HL-60 (cell line): ENCODE results near the gene STK32B.

Source experiments
- CTCF ChIP-seq: IDR thresholded peaks from one replicate; pipeline ENCODE4 v1.5.1; 2011; ENCODE audit warnings: low read length, control low read depth, inconsistent platforms; ENCODE audit not compliant: insufficient read depth
- GABPA ChIP-seq: IDR thresholded peaks from 2 replicates; pipeline ENCODE4 v1.6.1; 2012; ENCODE audit warnings: low read depth
- POLR2AphosphoS5 ChIP-seq: IDR thresholded peaks from 2 replicates; pipeline ENCODE4 v1.6.1; 2012; ENCODE audit warnings: low read depth
- REST ChIP-seq: IDR thresholded peaks from 2 replicates; pipeline ENCODE4 v1.6.1; 2012; ENCODE audit warnings: low read depth; ENCODE audit not compliant: insufficient replicate concordance

DNA sequence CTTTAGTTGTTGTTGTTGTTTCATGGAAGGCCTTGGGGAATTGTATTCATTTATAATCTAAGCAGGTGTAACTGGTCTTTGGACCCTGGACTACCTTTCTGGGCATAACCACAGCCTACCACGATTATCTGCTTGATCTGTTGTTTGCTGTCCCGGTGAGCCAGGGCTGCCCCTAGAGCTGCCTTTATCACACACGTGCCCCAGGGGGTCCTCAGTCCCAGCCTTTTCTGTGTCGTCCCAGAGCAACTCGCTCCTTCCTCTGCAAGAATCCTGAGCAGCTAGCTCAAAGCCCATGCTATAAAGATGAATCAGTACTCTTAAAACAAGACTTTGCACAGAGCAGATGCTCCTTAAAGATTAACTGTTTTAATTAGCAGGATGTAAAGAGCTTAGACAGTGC, 383.9 kb downstream of the STK32B start:
- TF ChIP-seq CTCF (no peak), POLR2AphosphoS5 (no peak), GABPA (no peak), REST (no peak)
